ENCODE data around the gene ARHGEF28. TPM values are rescaled to one million over a fixed set of nuclear protein-coding genes. Genes with fewer than 3 reads are reported as not detected.

The ARHGEF28 gene
- polyA plus RNA-seq, 3 donors = not detected

GRCh38 chr5:73940026-73940425 lies 314.0 kb downstream of the ARHGEF28 start:
- no peaks in the 10 kb centered on the region for H3K9me3 ChIP-seq (replicated peaks in 1 of 2; ENCODE audit: control insufficient read depth in 1 of 2, insufficient read depth in 1 of 2, low read length in 2 of 2)
- H3K9ac ChIP-seq (ENCODE audit: insufficient read depth, low read length, poor library complexity, severe bottlenecking) = no peak overlapping the region
- no peak overlapping the region for H3K4me2 ChIP-seq (replicated peaks; ENCODE audit: extremely low read depth, low read length, poor library complexity, severe bottlenecking)
- Mint-ChIP-seq H3K36me3 (no peaks in the 10 kb centered on the region), H3K4me3 (no peak overlapping the region), H3K4me1 (no peaks in the 10 kb centered on the region), H3K9me3 (peaks cover 0 to 12% (median 2%) of the 10 kb centered on the region in 7 donors), H3K27ac (no peak overlapping the region), H3K27me3 (ENCODE audit: low read depth in 3 of 3) (peaks cover 7 to 9% (median 8%) of the 10 kb centered on the region in 3 donors)
- no peaks in the 10 kb centered on the region for H3K27me3 ChIP-seq (ENCODE audit: control insufficient read depth in 2 of 2, insufficient read depth in 2 of 2, low read length in 2 of 2)
- H3K4me3 ChIP-seq (replicated peaks in 1 of 3; ENCODE audit: low read depth in 2 of 3, low read length in 3 of 3) = no peak overlapping the region
- H3K4me1 ChIP-seq (ENCODE audit: control insufficient read depth in 1 of 2, insufficient read depth in 2 of 2, low read length in 2 of 2) = no peaks in the 10 kb centered on the region
- no peaks in the 10 kb centered on the region for H3K79me2 ChIP-seq (ENCODE audit: insufficient read depth, low read length)
- no peak overlapping the region for H2AFZ ChIP-seq (ENCODE audit: insufficient read depth, low read depth, low read length, poor library complexity, severe bottlenecking)
- intact Hi-C loops (cut with micrococcal nuclease) = no loop called here
- no peaks in the 10 kb centered on the region for H3K36me3 ChIP-seq (replicated peaks in 1 of 2; ENCODE audit: control insufficient read depth in 1 of 2, insufficient read depth in 2 of 2, low read length in 2 of 2)
- H4K20me1 ChIP-seq (ENCODE audit: insufficient read depth, low read length) = no peaks in the 10 kb centered on the region
- no peak for DNase-seq
- no peak for TF ChIP-seq CTCF (IDR thresholded peaks at IDR 0.05)
- no peak overlapping the region for H3K27ac ChIP-seq (ENCODE audit: low read depth in 1 of 2, low read length in 2 of 2)

GRCh38 chr5:73940801-73941200 lies 314.8 kb downstream of the ARHGEF28 start:
- H3K4me1 Mint-ChIP-seq = no peaks in the 10 kb centered on the region
- Histone ChIP-seq H3K4me1 (ENCODE audit: control insufficient read depth in 1 of 2, insufficient read depth in 2 of 2, low read length in 2 of 2) (no peaks in the 10 kb centered on the region), H3K27ac (ENCODE audit: low read depth in 1 of 2, low read length in 2 of 2) (no peak overlapping the region), H3K36me3 (replicated peaks in 1 of 2; ENCODE audit: control insufficient read depth in 1 of 2, insufficient read depth in 2 of 2, low read length in 2 of 2) (no peaks in the 10 kb centered on the region), H3K9me3 (replicated peaks in 1 of 2; ENCODE audit: control insufficient read depth in 1 of 2, insufficient read depth in 1 of 2, low read length in 2 of 2) (no peaks in the 10 kb centered on the region), H2AFZ (ENCODE audit: insufficient read depth, low read depth, low read length, poor library complexity, severe bottlenecking) (no peak overlapping the region), H4K20me1 (ENCODE audit: insufficient read depth, low read length) (no peaks in the 10 kb centered on the region), H3K4me3 (replicated peaks in 1 of 3; ENCODE audit: low read depth in 2 of 3, low read length in 3 of 3) (no peak overlapping the region), H3K27me3 (ENCODE audit: control insufficient read depth in 2 of 2, insufficient read depth in 2 of 2, low read length in 2 of 2) (no peaks in the 10 kb centered on the region), H3K4me2 (replicated peaks; ENCODE audit: extremely low read depth, low read length, poor library complexity, severe bottlenecking) (no peak overlapping the region), H3K79me2 (ENCODE audit: insufficient read depth, low read length) (no peaks in the 10 kb centered on the region), H3K9ac (ENCODE audit: insufficient read depth, low read length, poor library complexity, severe bottlenecking) (no peak overlapping the region)
- no CpG with 5 or more reads among the region's 3 CpGs for WGBS (ENCODE audit: insufficient coverage)
- H3K4me3 Mint-ChIP-seq = no peak overlapping the region
- H3K27ac Mint-ChIP-seq = no peak overlapping the region
- TF ChIP-seq CTCF (IDR thresholded peaks at IDR 0.05) = no peak
- no peak for DNase-seq
- intact Hi-C loops (cut with micrococcal nuclease) = no loop called here
- H3K27me3 Mint-ChIP-seq (ENCODE audit: low read depth in 3 of 3) = peaks cover 5 to 9% (median 8%) of the 10 kb centered on the region in 3 donors
- peaks cover 0 to 12% (median 3%) of the 10 kb centered on the region in 7 donors for H3K9me3 Mint-ChIP-seq
- H3K36me3 Mint-ChIP-seq = no peaks in the 10 kb centered on the region

All from CD14-positive monocyte (primary cell).